Endothelial cell of umbilical vein (primary cell): Measurements from ENCODE around the gene GTF3C5. TPM values are rescaled to one million over a fixed set of nuclear protein-coding genes. Genes with fewer than 3 reads are reported as not detected.
A peak's percentile ranks its signal among the peaks of the same experiment; 100 is the strongest.

Experiments used
- Bru-seq: library from RNA; stranded (reverse); fragments of 400-500 nt; gene quantifications from one replicate; lab custom pipeline; 2021; lab: Mats Ljungman, UMichigan
- BruChase-seq, 2 experiments: library from RNA; stranded (reverse); fragments of 400-500 nt; gene quantifications; one replicate each; lab custom pipeline; 2021; lab: Mats Ljungman, UMichigan
- BruUV-seq: library from RNA; stranded (reverse); fragments of 400-500 nt; replicated peaks from 2 replicates; lab custom pipeline; 2021; lab: Mats Ljungman, UMichigan
- CTCF ChIA-PET: fragments of 300-600, 350-600 bp; sonication (Branson Sonifier 250); formaldehyde crosslinking; loops from one replicate; lab custom pipeline; 2021; ENCODE audit warnings: antibody characterized with exemption, inconsistent platforms; lab: Charles Lee
- POLR2A ChIA-PET: fragments of 300-600, 350-600 bp; sonication (Branson Sonifier 250); formaldehyde crosslinking; loops from one replicate; lab custom pipeline; 2021; ENCODE audit warnings: antibody characterized with exemption, inconsistent platforms; lab: Charles Lee
- DNase-seq: peaks from one replicate; pipeline ENCODE4 v3.0.0-alpha.2; 2011; ENCODE audit warnings: low read depth, low spot score
- FAIRE-seq: peaks from 2 replicates; lab custom pipeline; 2011; peaks lifted over from hg19 to GRCh38; lab: Jason Lieb, UNC
- H2AFZ ChIP-seq: 2 replicates; pipeline ENCODE4 v1.6.0; 2012; ENCODE audit warnings: low read depth, low read length, control low read depth, inconsistent platforms
- H3K27ac ChIP-seq: 2 replicates; pipeline ENCODE4 v1.5.1; 2011; ENCODE audit warnings: low read depth, mild to moderate bottlenecking, control low read depth, low read length, moderate library complexity; ENCODE audit not compliant: insufficient read depth
- H3K27me3 ChIP-seq, 2 experiments: 2 replicates each; pipeline versions ENCODE4 v1.6.0 to v1.6.1; 2011; ENCODE audit warnings: low read length in 2 of 2, mixed read lengths in 1 of 2; ENCODE audit not compliant: control insufficient read depth in 2 of 2, insufficient read depth in 2 of 2
- H3K36me3 ChIP-seq, 2 experiments: 2 replicates in 1 of 2; 3 replicates in 1 of 2; pipeline ENCODE4 v1.5.1; 2011; ENCODE audit warnings: low read length in 2 of 2, mild to moderate bottlenecking in 1 of 2, moderate library complexity in 1 of 2; ENCODE audit not compliant: control insufficient read depth in 2 of 2, insufficient read depth in 2 of 2; ENCODE audit errors: extremely low read depth in 1 of 2
- H3K4me1 ChIP-seq: 3 replicates; pipeline ENCODE4 v1.5.1; 2011; ENCODE audit warnings: mild to moderate bottlenecking, low read length; ENCODE audit not compliant: control insufficient read depth, insufficient read depth; ENCODE audit errors: extremely low read depth
- H3K4me2 ChIP-seq: 2 replicates; pipeline ENCODE4 v1.6.1; 2011; ENCODE audit warnings: low read length, control low read depth, mixed read lengths; ENCODE audit not compliant: insufficient read depth
- H3K4me3 ChIP-seq, 3 experiments: fragments of 200-600 bp in 1 of 3; sonication (generic), shearing (Covaris generic) in 1 of 3; replicated peaks in 1 of 3; 2 replicates each; pipeline ENCODE4 v1.5.1; 2011 to 2016; ENCODE audit warnings: control low read depth in 3 of 3, low read length in 3 of 3, mild to moderate bottlenecking in 2 of 3, inconsistent platforms in 1 of 3, low read depth in 1 of 3, moderate library complexity in 1 of 3; ENCODE audit not compliant: insufficient read depth in 1 of 3
- H3K79me2 ChIP-seq: 2 replicates; pipeline ENCODE4 v1.6.0; 2012; ENCODE audit warnings: low read length, inconsistent platforms; ENCODE audit not compliant: control insufficient read depth, insufficient read depth
- H3K9ac ChIP-seq: replicated peaks from 2 replicates; pipeline ENCODE3; 2011; ENCODE audit warnings: low read length, control low read depth; ENCODE audit not compliant: insufficient read depth; ENCODE audit errors: extremely low read depth
- H3K9me1 ChIP-seq: replicated peaks from 3 replicates; pipeline ENCODE4 v1.6.0; 2011; ENCODE audit warnings: mild to moderate bottlenecking, low read length; ENCODE audit not compliant: control insufficient read depth, insufficient read depth; ENCODE audit errors: extremely low read depth
- H3K9me3 ChIP-seq: replicated peaks from 2 replicates; pipeline ENCODE4 v1.5.1; 2012; ENCODE audit warnings: low read length, inconsistent platforms; ENCODE audit not compliant: control insufficient read depth, insufficient read depth
- H4K20me1 ChIP-seq: replicated peaks from 2 replicates; pipeline ENCODE3; 2011; ENCODE audit warnings: mild to moderate bottlenecking, low read length; ENCODE audit not compliant: control insufficient read depth, insufficient read depth; ENCODE audit errors: extremely low read depth
- FOS ChIP-seq: IDR thresholded peaks from 2 replicates; pipeline ENCODE4 v1.6.1; 2011; ENCODE audit warnings: mild to moderate bottlenecking, low read length, moderate library complexity, borderline replicate concordance; ENCODE audit not compliant: insufficient read depth
- JUN ChIP-seq: IDR thresholded peaks from 2 replicates; pipeline ENCODE4 v1.6.1; 2011; ENCODE audit warnings: borderline replicate concordance, low read depth; ENCODE audit not compliant: insufficient read length, insufficient read depth
- MYC ChIP-seq: IDR thresholded peaks from one replicate; pipeline ENCODE4 v1.6.1; 2011; ENCODE audit warnings: mild to moderate bottlenecking, low read depth, low read length
- POLR2A ChIP-seq: IDR thresholded peaks from 2 replicates; pipeline ENCODE4 v1.6.1; 2012; ENCODE audit warnings: low read depth, mild to moderate bottlenecking, control low read depth, low read length
- POLR2AphosphoS5 ChIP-seq: IDR thresholded peaks from 2 replicates; pipeline ENCODE4 v1.6.1; 2012; ENCODE audit warnings: low read depth, mild to moderate bottlenecking, control low read depth, low read length, moderate library complexity; ENCODE audit not compliant: insufficient read depth
- dilution Hi-C: fragments of 300-500 bp; cut with MboI; formaldehyde crosslinking; loops from one replicate; pipeline ENCODE4 v1.15.0; 2019; ENCODE audit warnings: low sequenced_read_pairs; ENCODE audit not compliant: extremely low pct_ligation_motif_present
- intact Hi-C: fragments of 100-400 bp; cut with micrococcal nuclease; formaldehyde crosslinking; loops from one replicate; pipeline ENCODE4 v1.10.0; 2022
- long read RNA-seq: library from polyadenylated mRNA; stranded (forward); transcript quantifications from one replicate; pipeline ENCODE4 v2.0.0, GENCODE V29; 2021
- polyA minus RNA-seq, 3 experiments: library from RNA; depleted of rRNA, polyadenylated mRNA; stranded (reverse); fragments of >200 nt; gene quantifications; 1 replicate in 1 of 3; 2 replicates in 2 of 3; pipeline ENCODE4 v1.2.3, GENCODE V29; 2011
- polyA plus RNA-seq, 4 experiments: library from polyadenylated mRNA; depleted of rRNA in 3 of 4; stranded (reverse) in 3 of 4; unstranded in 1 of 4; fragments of >200 nt; gene quantifications; 2 replicates each; pipeline versions ENCODE4 v1.2.1 to v1.2.3, GENCODE V29; 2011 to 2012; ENCODE audit warnings: missing spikeins in 1 of 4
- total RNA-seq: library from RNA; stranded (reverse); gene quantifications from 2 replicates; pipeline ENCODE4 v1.2.3, GENCODE V29; 2021
- TF ChIP-seq, protein P1 (sequence below), 2 donors: IDR thresholded peaks; 1 replicate in 1 of 2; 2 replicates in 1 of 2; pipeline ENCODE4 v1.5.1; 2011; ENCODE audit warnings: low read length in 2 of 2, mild to moderate bottlenecking in 2 of 2, moderate library complexity in 2 of 2, control low read depth in 1 of 2, inconsistent platforms in 1 of 2, low read depth in 1 of 2; ENCODE audit not compliant: insufficient read depth in 1 of 2; ENCODE audit errors: extremely low read depth in 1 of 2

The GTF3C5 gene
- 65.6 and 66.6 TPM in 2 replicates for total RNA-seq
- polyA plus RNA-seq, result 72.9 and 73.8 TPM in 2 replicates
- 58.7 and 63.1 TPM in 2 replicates for polyA plus RNA-seq (2011; cell fraction: cytosol; rRNA removed)
- 189 and 191 TPM in 2 replicates for polyA plus RNA-seq (2011; cell fraction: nucleus; rRNA removed)
- 52.0 and 56.0 TPM in 2 replicates for polyA plus RNA-seq (2012)
- polyA minus RNA-seq, result 57.8 and 73.5 TPM in 2 replicates
- polyA minus RNA-seq (2011; cell fraction: cytosol; rRNA and poly(A)+ RNA removed), result 9.7 TPM
- 41.2 and 43.1 TPM in 2 replicates for polyA minus RNA-seq (2011; cell fraction: nucleus; rRNA and poly(A)+ RNA removed)
- percentile 74 among the genes with signal in this experiment for Bru-seq, nascent RNA
- percentile 79 among the genes with signal in this experiment for BruChase-seq, experiment 1, labeled RNA remaining after a 6-hour chase
- percentile 75 among the genes with signal in this experiment for BruChase-seq, experiment 2, labeled RNA remaining after a 2-hour chase
- long read RNA-seq, transcript GTF3C5-204 (12 exons, 2,110 nt), result minor isoform, 8 of 56 reads
- long read RNA-seq, transcript GTF3C5-202 (11 exons, 2,406 nt), result major isoform, 34 of 56 reads
- long read RNA-seq, partial matches to known transcripts, result 5 of 56 reads
- long read RNA-seq, other reads (novel, unspliced or antisense), result 8 of 56 reads

DNA sequence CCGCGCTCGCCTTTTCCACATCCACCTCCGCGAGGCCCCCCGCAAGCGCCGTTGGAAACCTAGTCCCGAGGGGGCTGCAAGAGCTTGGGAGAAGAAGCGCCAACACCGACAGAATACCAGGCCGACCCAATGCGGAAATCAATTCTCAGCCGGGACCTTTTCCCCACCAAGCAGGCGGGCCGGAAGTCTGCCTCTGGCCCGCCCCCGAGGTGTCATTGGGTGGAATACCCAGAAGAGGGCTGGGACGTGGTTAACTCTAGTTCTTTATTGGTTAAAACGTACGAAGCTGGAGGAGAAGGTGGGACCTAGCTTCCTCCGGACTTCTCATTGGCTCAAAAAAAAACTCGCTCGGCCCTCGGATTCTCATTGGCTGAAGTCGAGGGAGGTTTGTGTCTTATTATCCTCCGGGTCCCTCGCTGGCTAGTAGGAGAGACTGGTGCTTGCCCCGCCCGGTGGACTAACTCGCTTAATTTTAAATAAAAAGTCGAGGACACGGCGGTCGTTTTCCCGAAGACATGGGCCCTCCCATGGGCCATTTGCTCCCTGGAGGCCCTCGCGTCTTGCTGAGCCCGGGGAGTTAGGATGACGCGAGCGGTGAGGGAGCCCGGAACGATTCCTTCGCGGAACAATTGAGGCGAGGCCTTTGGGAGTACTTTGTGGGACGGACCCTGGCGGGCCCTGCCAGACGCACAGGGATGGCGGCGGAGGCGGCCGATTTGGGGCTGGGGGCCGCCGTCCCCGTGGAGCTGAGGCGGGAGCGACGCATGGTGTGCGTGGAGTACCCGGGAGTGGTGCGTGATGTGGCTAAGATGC lies at the start of gene GTF3C5:
Gene GTF3C5, plus strand, starts transcription at position 681 of the 813 bp plus-strand sequence. Its CDS starts 15 bp downstream, at position 696.
- Histone ChIP-seq H3K36me3 (peaks cover 0 to 2% of the 10 kb centered on the region in 2 experiments), H3K27me3 (no peaks in the 10 kb centered on the region), H4K20me1 (no peaks in the 10 kb centered on the region), H2AFZ (peak within 1 kb of the TSS; percentile 96), H3K4me2 (peak within 1 kb of the TSS; percentile 78), H3K79me2 (peaks cover 47% of the 10 kb centered on the region), H3K9me1 (no peaks in the 10 kb centered on the region), H3K9ac (peak within 1 kb of the TSS; percentile 94), H3K4me3 (peak within 1 kb of the TSS; percentile 85 to 93 (median 92)), H3K27ac (peak within 1 kb of the TSS; percentile 69), H3K4me1 (peaks cover 8% of the 10 kb centered on the region), H3K9me3 (no peaks in the 10 kb centered on the region)
- dilution Hi-C loops (no loop called here), intact Hi-C loops (loop anchor here (1.0 kb wide), 1 partner anchor 8 kb away; no protein-coding TSS in a partner anchor)
- TF ChIP-seq MYC (no peak), JUN (no peak), POLR2A (peak; percentile 84), FOS (no peak), POLR2AphosphoS5 (peak; percentile 80)
- TF ChIP-seq, protein P1, sequence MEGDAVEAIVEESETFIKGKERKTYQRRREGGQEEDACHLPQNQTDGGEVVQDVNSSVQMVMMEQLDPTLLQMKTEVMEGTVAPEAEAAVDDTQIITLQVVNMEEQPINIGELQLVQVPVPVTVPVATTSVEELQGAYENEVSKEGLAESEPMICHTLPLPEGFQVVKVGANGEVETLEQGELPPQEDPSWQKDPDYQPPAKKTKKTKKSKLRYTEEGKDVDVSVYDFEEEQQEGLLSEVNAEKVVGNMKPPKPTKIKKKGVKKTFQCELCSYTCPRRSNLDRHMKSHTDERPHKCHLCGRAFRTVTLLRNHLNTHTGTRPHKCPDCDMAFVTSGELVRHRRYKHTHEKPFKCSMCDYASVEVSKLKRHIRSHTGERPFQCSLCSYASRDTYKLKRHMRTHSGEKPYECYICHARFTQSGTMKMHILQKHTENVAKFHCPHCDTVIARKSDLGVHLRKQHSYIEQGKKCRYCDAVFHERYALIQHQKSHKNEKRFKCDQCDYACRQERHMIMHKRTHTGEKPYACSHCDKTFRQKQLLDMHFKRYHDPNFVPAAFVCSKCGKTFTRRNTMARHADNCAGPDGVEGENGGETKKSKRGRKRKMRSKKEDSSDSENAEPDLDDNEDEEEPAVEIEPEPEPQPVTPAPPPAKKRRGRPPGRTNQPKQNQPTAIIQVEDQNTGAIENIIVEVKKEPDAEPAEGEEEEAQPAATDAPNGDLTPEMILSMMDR (IDR thresholded peaks at IDR 0.05; ENCODE audit: extremely low read depth in 1 of 2, insufficient read depth in 1 of 2, low read depth in 1 of 2, low read length in 2 of 2), result no peak
- FAIRE-seq (peak; percentile 98), DNase-seq (peak; percentile 99)
- CTCF ChIA-PET, result interaction anchor here (0.7 to 2.2 kb wide), 13 partner anchors 9 to 156 kb away, joined by 3 to 34 read pairs (median 3); partner anchors contain the start of gene GFI1B
- BruUV-seq, result TSS peak; percentile 60
- POLR2A ChIA-PET, result interaction anchor here (0.6 to 1.2 kb wide), 5 partner anchors 12 to 208 kb away, joined by 3 to 6 read pairs (median 5); partner anchors contain the start of gene TSC1
